HG03108 (cell line): Measurements from ENCODE around the gene SPTBN4.

Source experiments
- ATAC-seq: cut with Tn5 transposase; IDR thresholded peaks from one replicate; pipeline ENCODE4 v1.9.1; 2021; ENCODE audit warnings: moderate library complexity; ENCODE audit not compliant: unreplicated experiment

The SPTBN4 gene

GRCh38 chr19:40600570-40601133, 133.9 kb downstream of the SPTBN4 start:
- ATAC-seq, result no peak

DNA sequence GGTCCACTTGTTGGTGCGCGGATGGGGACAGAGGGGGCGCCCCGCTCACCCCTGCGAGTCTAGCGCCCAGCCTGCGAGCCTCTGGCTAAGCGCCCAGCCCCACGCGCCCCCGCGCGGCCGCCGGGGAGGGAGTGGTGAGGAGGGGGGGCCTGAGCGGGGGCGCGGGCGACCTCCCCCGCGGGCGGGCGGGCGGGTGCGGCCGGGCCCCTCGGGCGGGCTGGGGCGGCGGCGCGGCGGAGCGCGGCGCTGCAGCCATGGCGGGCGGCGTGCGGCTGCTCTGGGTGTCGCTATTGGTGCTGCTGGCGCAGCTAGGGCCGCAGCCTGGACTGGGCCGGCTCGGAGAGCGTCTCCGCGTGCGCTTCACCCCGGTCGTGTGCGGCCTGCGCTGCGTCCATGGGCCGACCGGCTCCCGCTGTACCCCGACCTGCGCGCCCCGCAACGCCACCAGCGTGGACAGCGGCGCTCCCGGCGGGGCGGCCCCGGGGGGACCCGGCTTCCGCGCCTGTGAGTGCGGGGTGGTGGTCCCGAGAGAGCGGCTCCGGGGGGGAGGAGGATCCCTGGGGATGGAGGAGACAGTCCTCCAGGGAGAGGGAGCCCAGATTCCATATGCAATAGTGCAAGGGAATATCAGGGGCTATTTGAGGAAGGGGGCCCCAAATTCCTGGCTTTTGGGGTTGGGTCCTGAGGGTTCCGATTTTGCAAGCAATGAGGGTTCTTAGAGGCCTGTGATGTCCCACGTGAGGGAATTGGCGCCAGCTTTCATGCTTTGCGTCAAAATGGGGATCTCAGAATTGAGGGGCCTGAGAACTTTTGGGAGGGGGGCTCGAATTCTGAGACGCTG, 134.6 kb downstream of the SPTBN4 start, which contains the start of gene LTBP4:
LTBP4 (plus strand) TSS at position 236 of the 841 bp plus-strand sequence; CDS start at position 255, 19 bp downstream.
- no peak for ATAC-seq

DNA sequence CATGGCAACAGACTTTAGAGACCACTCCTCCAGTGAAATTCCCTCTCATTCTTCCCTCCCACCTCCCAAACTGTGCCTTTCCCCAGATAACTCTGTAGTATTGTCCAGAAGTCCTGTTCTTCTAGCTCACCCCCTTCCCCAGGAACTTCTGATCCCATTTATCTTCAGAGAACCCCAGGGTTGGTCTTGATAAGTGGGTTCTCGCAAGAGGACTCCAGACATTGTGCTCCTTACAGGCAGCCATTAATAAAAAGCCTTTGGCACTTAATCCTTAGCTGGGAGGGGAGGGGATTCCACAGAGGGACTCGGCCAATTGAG, 136.2 kb downstream of the SPTBN4 start:
- no peak for ATAC-seq

- peak; percentile 67 for ATAC-seq
Observed at GRCh38 chr19:40603389-40604170, 136.8 kb downstream of the SPTBN4 start.

DNA sequence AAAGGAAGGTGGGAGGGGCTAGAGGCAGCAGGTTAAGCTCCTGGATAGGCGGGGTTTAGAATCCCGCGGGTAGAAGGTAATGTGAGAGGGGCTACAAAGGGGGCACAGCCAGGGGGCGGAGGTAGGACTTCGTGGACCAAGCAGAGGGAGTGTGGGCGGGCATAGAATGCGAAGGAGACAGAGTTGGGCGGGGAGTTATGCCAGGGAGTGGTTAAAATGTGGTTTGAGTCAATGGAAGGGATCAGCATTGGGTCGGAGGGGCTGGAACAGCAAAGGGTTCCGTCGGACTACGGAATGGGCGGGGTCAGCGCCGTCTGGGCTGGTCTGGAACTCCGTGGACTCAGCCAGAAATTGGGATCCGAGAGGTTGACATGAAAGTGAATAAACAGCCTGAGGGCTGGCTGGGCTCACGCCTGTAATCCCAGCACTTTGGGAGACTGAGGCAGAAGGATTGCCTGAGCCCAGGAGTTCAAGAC, 137.4 kb downstream of the SPTBN4 start:
- ATAC-seq, result no peak

GRCh38 chr19:40604647-40605215, 137.9 kb downstream of the SPTBN4 start:
- ATAC-seq, result no peak

GRCh38 chr19:40605216-40605971, 138.6 kb downstream of the SPTBN4 start:
- peak; percentile 29 for ATAC-seq

- ATAC-seq, result no peak
Observed at GRCh38 chr19:40607311-40608239, 140.8 kb downstream of the SPTBN4 start.

DNA sequence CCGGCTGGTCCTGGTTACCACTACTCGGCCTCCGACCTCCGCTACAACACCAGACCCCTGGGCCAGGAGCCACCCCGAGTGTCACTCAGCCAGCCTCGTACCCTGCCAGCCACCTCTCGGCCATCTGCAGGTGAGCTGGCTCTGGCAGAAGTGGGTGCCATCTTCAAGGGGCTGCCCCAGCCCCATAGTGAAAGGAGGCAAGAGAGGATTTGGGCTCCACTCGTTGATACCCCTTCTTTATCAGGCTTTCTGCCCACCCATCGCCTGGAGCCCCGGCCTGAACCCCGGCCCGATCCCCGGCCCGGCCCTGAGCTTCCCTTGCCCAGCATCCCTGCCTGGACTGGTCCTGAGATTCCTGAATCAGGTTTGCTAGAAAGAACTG, 141.4 kb downstream of the SPTBN4 start:
- ATAC-seq, result no peak

DNA sequence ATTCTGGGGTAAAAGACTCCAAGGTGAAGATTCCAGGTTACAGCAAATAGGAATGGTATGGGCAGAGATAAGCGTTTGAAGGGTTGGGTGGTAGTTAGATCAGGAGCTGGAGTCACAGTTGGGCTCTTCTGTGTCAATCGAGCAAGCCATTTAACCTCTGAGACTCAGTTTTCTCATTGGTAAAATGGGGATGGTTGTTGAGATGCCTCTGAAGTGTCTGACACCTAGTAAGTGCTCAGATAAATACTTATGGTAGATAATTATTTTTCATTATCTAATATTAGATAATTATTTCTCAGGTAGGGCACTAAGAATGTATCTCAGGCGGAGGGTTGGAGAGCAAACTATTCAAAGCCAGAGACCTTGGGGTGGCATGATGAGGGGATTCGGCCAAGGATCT, 142.2 kb downstream of the SPTBN4 start:
- no peak for ATAC-seq

- peak; percentile 40 for ATAC-seq
Observed at GRCh38 chr19:40609561-40610395, 143.0 kb downstream of the SPTBN4 start.

DNA sequence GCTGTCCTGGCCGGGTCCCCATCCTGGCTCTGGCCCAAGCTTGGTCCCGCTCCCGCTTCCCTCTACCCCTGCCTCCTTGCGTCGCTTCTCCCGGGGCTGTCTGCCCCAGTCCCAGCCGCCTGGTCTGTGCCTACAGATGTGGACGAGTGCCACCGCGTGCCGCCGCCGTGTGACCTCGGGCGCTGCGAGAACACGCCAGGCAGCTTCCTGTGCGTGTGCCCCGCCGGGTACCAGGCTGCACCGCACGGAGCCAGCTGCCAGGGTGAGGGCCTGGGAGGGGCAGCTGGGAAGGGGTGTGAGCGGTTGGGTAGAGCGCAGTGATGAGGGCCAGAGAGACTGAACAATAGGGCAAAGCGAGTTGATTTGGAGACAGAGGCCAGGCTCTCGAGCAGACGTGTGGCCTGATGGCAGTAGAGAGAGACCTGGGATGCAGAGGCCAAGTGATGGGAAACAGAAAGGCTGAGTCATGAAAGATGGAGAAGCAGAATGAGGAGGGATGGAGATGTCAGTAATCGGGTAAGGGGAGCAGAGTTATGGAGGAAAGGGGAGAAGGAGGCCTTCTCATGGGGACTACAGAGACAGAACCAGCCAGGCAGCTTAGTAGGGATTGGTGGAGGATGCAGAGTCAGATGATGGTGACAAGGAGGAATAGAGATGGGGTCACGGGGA, 143.7 kb downstream of the SPTBN4 start:
- ATAC-seq, result no peak

DNA sequence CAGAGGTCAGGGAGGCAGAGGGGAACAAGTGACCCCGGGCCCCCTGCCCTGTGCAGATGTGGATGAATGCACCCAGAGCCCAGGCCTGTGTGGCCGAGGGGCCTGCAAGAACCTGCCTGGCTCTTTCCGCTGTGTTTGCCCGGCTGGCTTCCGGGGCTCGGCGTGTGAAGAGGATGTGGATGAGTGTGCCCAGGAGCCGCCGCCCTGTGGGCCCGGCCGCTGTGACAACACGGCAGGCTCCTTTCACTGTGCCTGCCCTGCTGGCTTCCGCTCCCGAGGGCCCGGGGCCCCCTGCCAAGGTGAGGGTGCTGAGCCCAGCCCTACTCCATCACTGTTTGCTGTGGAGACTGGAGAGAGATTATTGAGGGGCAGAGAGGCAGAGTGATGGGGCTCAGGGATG, 144.3 kb downstream of the SPTBN4 start:
- no peak for ATAC-seq

DNA sequence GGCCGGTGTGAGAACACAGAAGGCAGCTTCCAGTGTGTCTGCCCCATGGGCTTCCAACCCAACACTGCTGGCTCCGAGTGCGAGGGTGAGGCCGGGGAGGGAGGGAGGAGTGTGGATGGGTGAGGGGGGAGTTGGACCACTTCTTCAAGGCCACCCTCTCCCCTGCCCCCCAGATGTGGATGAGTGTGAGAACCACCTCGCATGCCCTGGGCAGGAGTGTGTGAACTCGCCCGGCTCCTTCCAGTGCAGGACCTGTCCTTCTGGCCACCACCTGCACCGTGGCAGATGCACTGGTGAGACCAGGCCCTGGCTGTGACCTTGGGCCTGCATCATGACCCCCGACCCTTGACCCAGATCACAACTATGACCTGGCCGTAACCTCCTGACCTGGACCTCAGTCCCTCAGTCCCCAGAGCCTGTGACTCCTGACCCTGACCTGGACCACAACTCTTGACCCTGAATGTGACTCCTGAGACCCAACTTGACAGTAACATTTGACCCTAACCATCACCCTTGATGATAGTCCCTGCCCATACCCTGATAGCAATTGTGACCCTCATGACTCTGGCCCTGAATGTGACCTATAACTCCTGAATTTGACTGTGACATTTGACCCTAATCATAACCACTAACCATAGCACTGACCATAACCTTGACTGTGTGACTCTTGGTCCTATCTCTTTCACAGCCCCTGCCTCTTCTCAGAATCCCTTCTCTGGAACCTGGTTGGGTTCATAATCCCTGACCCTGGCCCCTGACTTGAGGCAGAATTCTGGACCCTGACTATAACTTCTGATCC, 145.3 kb downstream of the SPTBN4 start:
- no peak for ATAC-seq

DNA sequence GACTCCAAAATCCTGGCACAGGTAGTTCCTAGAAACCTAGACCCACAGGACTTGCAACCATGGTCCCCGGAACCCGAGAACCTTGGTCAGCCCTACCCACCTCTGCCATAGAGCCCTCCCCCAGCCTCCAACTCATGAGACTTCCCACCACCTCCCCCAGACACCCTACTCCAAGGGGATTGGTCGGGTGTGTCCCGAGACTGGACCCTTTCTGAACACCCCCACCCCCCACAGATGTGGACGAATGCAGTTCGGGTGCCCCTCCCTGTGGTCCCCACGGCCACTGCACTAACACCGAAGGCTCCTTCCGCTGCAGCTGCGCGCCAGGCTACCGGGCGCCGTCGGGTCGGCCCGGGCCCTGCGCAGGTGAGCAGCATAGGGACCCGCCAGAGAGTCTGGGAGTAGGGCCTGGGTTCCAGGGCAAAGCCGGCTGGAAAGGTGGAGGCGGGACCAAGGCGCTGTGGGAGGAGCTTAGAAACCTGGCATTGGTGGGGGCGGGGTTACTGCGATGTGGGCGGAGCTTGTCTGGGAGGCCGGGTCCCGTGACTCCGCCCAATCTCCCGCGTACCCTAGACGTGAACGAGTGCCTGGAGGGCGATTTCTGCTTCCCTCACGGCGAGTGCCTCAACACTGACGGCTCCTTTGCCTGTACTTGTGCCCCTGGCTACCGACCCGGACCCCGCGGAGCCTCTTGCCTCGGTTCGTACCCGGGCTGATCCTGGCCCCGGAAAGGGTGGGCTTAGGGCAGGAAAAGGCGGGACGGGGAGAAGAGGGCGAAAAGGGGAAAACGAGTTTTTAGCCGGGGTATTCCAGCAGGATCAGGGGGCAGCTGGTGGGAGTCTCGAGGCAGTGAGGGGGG, 146.3 kb downstream of the SPTBN4 start:
- no peak for ATAC-seq
